K562 (cell line): Measurements from ENCODE around the gene NDFIP2. TPM values are rescaled to one million over a fixed set of nuclear protein-coding genes. Genes with fewer than 3 reads are reported as not detected.

Experiments used
- ATAC-seq: fragments of 200-7000 bp; cut with Tn5 transposase; 3 replicates; pipeline ENCODE4 v1.9.1; 2020; ENCODE audit warnings: moderate library complexity
- BruUV-seq: library from RNA; stranded (reverse); fragments of 400-500 nt; replicated peaks from 2 replicates; lab custom pipeline; 2021; lab: Mats Ljungman, UMichigan
- CTCF ChIA-PET: fragments of 300-600 bp; formaldehyde crosslinking; extraction: SDS; loops from one replicate; lab custom pipeline; 2021; ENCODE audit warnings: low intra/inter-chr PET ratio; lab: Yijun Ruan, JAX
- POLR2A ChIA-PET: fragments of 300-600, 350-650 bp; sonication (Branson Sonifier 250); formaldehyde crosslinking; extraction: SDS; loops from one replicate; lab custom pipeline; 2021; ENCODE audit warnings: antibody characterized with exemption, inconsistent platforms; lab: Yijun Ruan, JAX
- DNase-seq, 4 experiments: peaks; one replicate each; pipeline versions ENCODE4 v3.0.0 to v3.0.0-alpha.2; 2011 to 2018; ENCODE audit warnings: low spot score in 3 of 4, mixed read lengths in 3 of 4; ENCODE audit errors: extremely low read depth in 1 of 4
- FAIRE-seq: peaks from 2 replicates; lab custom pipeline; 2011; peaks lifted over from hg19 to GRCh38; lab: Jason Lieb, UNC
- H2AFZ ChIP-seq: 2 replicates; pipeline ENCODE4 v1.6.0; 2011; ENCODE audit warnings: low read depth, low read length, control low read depth, inconsistent platforms
- H3K27ac ChIP-seq: fragments of 200-600 bp; 3 replicates; pipeline ENCODE4 v1.8.0; 2011; ENCODE audit warnings: low read depth, mild to moderate bottlenecking, control low read depth, inconsistent platforms, low read length, moderate library complexity, mixed read lengths; ENCODE audit errors: extremely low read depth
- H3K27me3 ChIP-seq, 2 experiments: fragments of 300-600 bp in 1 of 2; 2 replicates in 1 of 2; 3 replicates in 1 of 2; pipeline versions ENCODE4 v1.6.0 to v1.8.0; 2011; ENCODE audit warnings: inconsistent platforms in 2 of 2, low read length in 2 of 2, mild to moderate bottlenecking in 1 of 2, mixed read lengths in 1 of 2, moderate library complexity in 1 of 2; ENCODE audit not compliant: control insufficient read depth in 2 of 2, insufficient read depth in 2 of 2
- H3K36me3 ChIP-seq: fragments of 300-600 bp; 3 replicates; pipeline ENCODE4 v1.8.0; 2011; ENCODE audit warnings: mild to moderate bottlenecking, low read length, inconsistent platforms; ENCODE audit not compliant: control insufficient read depth, insufficient read depth
- H3K4me1 ChIP-seq, 2 experiments: fragments of 200-600 bp in 1 of 2; replicated peaks in 1 of 2; 2 replicates in 1 of 2; 3 replicates in 1 of 2; pipeline versions ENCODE4 v1.5.1 to v1.8.0; 2011; ENCODE audit warnings: inconsistent platforms in 2 of 2, low read length in 2 of 2, mild to moderate bottlenecking in 1 of 2, mixed read lengths in 1 of 2, moderate library complexity in 1 of 2; ENCODE audit not compliant: control insufficient read depth in 2 of 2, insufficient read depth in 2 of 2
- H3K4me2 ChIP-seq: 2 replicates; pipeline ENCODE4 v1.6.1; 2011; ENCODE audit warnings: low read length, control low read depth, inconsistent platforms, mixed read lengths; ENCODE audit not compliant: insufficient read depth
- H3K4me3 ChIP-seq: fragments of 200-600 bp; sonication (generic), shearing (Covaris generic); 2 replicates; pipeline ENCODE4 v1.5.1; 2016; ENCODE audit warnings: control low read depth, inconsistent platforms
- H3K79me2 ChIP-seq: fragments of 200-600 bp; 3 replicates; pipeline ENCODE4 v1.8.0; 2011; ENCODE audit warnings: low read length, inconsistent platforms; ENCODE audit not compliant: control insufficient read depth, insufficient read depth
- H3K9ac ChIP-seq, 2 experiments: 2 replicates each; pipeline versions ENCODE4 v1.6.0 to v1.6.1; 2011; ENCODE audit warnings: low read depth in 2 of 2, low read length in 2 of 2, control low read depth in 1 of 2, inconsistent platforms in 1 of 2, mild to moderate bottlenecking in 1 of 2, mixed read lengths in 1 of 2; ENCODE audit not compliant: insufficient read depth in 1 of 2
- H3K9me1 ChIP-seq: one replicate; pipeline ENCODE4 v1.6.0; 2011; ENCODE audit warnings: inconsistent platforms, mild to moderate bottlenecking, low read length, moderate library complexity; ENCODE audit not compliant: control insufficient read depth, insufficient read depth
- H3K9me3 ChIP-seq: replicated peaks from 2 replicates; pipeline ENCODE4 v1.5.1; 2011; ENCODE audit warnings: low read depth, low read length, inconsistent platforms; ENCODE audit not compliant: control insufficient read depth, insufficient read depth
- H4K20me1 ChIP-seq: replicated peaks from 2 replicates; pipeline ENCODE4 v1.6.1; 2011; ENCODE audit warnings: low read length, inconsistent platforms, mixed read lengths; ENCODE audit not compliant: control insufficient read depth, insufficient read depth
- CEBPG ChIP-seq, 3 experiments: fragments of 200-800 bp in 1 of 3; sonication (Bioruptor generic) in 1 of 3; sonication (generic) in 1 of 3; formaldehyde crosslinking in 1 of 3; IDR thresholded peaks in 2 of 3; conservative IDR thresholded peaks in 1 of 3; 2 replicates each; pipeline versions ENCODE4 v1.6.1 to v1.8.0; 2016 to 2022; ENCODE audit warnings: missing compliant biosample characterization in 2 of 3, missing genetic modification characterization in 2 of 3, mild to moderate bottlenecking in 1 of 3, missing genetic modification reagents in 1 of 3
- FOXJ2 ChIP-seq: fragments of 200-800 bp; sonication (Bioruptor generic); IDR thresholded peaks from 2 replicates; pipeline ENCODE4 v1.6.1; 2016; ENCODE audit warnings: missing genetic modification characterization, missing compliant biosample characterization
- HNRNPUL1 ChIP-seq: fragments of 200-400 bp; formaldehyde crosslinking; IDR thresholded peaks from 2 replicates; pipeline ENCODE4 v1.6.1; 2017; ENCODE audit warnings: low read length
- SMAD1 ChIP-seq: fragments of 150-350 bp; IDR thresholded peaks from 2 replicates; pipeline ENCODE4 v1.6.1; 2014; ENCODE audit warnings: low read length, low read depth; ENCODE audit not compliant: partially characterized antibody
- WGBS: fragments of 100-300 bp; shearing (Covaris generic); methylation state at CpG from one replicate; pipeline ENCODE4 v1.1.6; 2016; ENCODE audit warnings: low coverage, mixed read lengths; ENCODE audit not compliant: insufficient coverage; ENCODE audit errors: missing lambda C conversion rate; 5-methylcytosine and 5-hydroxymethylcytosine counted together
- in situ Hi-C: fragments of 300-500 bp; cut with MboI; formaldehyde crosslinking; loops from 4 replicates; pipeline ENCODE4 v1.15.0; 2018; ENCODE audit warnings: inconsistent platforms, mixed read lengths
- intact Hi-C: fragments of 100-400 bp; cut with micrococcal nuclease; formaldehyde crosslinking; loops from 2 replicates; pipeline ENCODE4 v1.14.2; 2022
- polyA plus RNA-seq, 8 experiments: library from polyadenylated mRNA; depleted of rRNA in 4 of 8; stranded (reverse) in 5 of 8; unstranded in 3 of 8; fragments of >200 nt; fragmentation: Nextera tagmentation in 2 of 8; fragmentation: Illumina TruSeq in 1 of 8; extraction: Ambion mirVana in 2 of 8; extraction: Trizol in 1 of 8; gene quantifications; 2 replicates each; pipeline versions ENCODE4 v1.2.1 to v1.2.3, GENCODE V29; 2011 to 2014; ENCODE audit warnings: inconsistent platforms in 1 of 8, missing spikeins in 1 of 8
- total RNA-seq, 7 experiments: library from RNA; depleted of rRNA in 6 of 7; stranded (reverse); fragments of >200 nt in 6 of 7; fragmentation: Illumina TruSeq in 2 of 7; extraction: Trizol in 2 of 7; gene quantifications; 2 replicates each; pipeline versions ENCODE4 v1.2.1 to v1.2.3, GENCODE V29; 2011 to 2021; ENCODE audit warnings: low replicate concordance in 1 of 7

The NDFIP2 gene
- total and polyA plus RNA-seq, 9 of the 15 experiments (the other 6 are each of a cell fraction or from before 2014, with no cell fraction given) = 13.4 to 54.4 (median 27.8) TPM

- TF ChIP-seq CEBPG (CRISPR knock-in tag; IDR thresholded peaks at IDR 0.05) (no peak), CEBPG (tag; conservative IDR thresholded peaks at IDR 0.05 in 1 of 2, IDR thresholded peaks at IDR 0.05 in 1 of 2) (no peak), HNRNPUL1 (no peak)
These were observed 5.4 kb upstream of the NDFIP2 start (continued) for GRCh38 chr13:79475569-79475968.

DNA sequence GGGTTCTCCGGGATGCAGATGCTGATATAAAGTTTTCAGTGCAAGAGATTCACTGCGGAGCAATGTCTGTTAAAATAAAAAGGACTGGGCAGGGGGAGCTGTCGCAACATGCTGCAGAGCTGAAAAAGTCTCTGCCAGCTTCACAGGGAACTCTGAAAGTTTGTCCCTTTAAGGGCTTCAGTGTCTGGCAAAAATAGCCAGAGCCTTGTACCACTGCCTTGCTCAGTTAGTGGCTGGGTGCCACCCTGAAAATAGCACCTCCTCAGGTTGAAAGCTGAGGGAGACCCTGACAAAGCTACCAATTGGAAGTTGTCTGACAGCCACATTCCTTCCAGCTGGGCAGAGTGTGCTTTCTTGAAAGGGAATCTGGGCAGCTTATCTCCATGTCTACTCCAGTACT lies 3.0 kb upstream of the NDFIP2 start:
- Histone ChIP-seq H3K4me2 (no peak overlapping the region), H4K20me1 (no peaks in the 10 kb centered on the region), H3K36me3 (no peaks in the 10 kb centered on the region), H3K4me3 (no peak overlapping the region), H3K79me2 (peaks cover 17% of the 10 kb centered on the region), H3K9me1 (no peaks in the 10 kb centered on the region), H2AFZ (no peak overlapping the region), H3K9ac (no peak overlapping the region), H3K9me3 (no peaks in the 10 kb centered on the region), H3K4me1 (peaks cover 7 to 12% of the 10 kb centered on the region in 2 experiments; a peak in 3 of 5 replicates), H3K27me3 (no peaks in the 10 kb centered on the region), H3K27ac (no peak overlapping the region)
- ATAC-seq = no peak
- ChIA-PET POLR2A (interaction anchor here (0.6 kb wide), 1 partner anchor 16 kb away, joined by 3 read pairs; no protein-coding TSS in a partner anchor), CTCF (no interaction called here)
- in situ Hi-C loops (no loop called here), intact Hi-C loops (no loop called here)
- WGBS = 26% methylated on average over 3 of the region's 3 CpGs
- DNase-seq = no peak
- TF ChIP-seq FOXJ2 (tag) (no peak), SMAD1 (no peak)
- no peak for FAIRE-seq
- BruUV-seq = no TSS peak
